ENCODE data around the gene KCNK10. TPM values are rescaled to one million over a fixed set of nuclear protein-coding genes. Genes with fewer than 3 reads are reported as not detected.

The KCNK10 gene
- polyA plus RNA-seq, 1 of the 3 experiments (the other 2 are of a cell fraction) = not detected

DNA sequence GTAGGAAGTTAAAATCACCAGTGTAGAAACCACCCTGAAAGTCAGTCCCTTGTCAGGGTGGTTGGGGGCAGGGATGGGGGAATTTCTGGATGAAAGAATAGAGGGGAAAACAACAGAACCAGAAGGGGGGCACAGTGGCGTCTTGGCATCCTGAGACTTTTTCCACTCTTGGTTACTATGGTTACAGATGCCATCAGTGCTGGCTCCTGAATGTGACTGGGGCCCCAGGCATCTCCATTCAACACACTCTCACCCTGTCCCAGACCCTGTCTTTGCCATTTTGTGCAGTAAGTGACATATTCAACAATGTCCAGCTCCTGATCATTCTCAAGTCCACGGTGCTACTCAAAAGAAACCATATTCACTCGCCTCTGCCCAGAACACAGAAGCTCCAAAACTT is 11.3 kb downstream of the KCNK10 start:
- Histone ChIP-seq H2AFZ (ENCODE audit: low read depth) (no peak overlapping the region), H4K20me1 (ENCODE audit: insufficient read depth) (no peaks in the 10 kb centered on the region), H3K27ac (ENCODE audit: low read depth in 2 of 2, low read length in 1 of 2) (no peak overlapping the region), H3K79me2 (ENCODE audit: insufficient read depth) (no peaks in the 10 kb centered on the region), H3K9me2 (no peaks in the 10 kb centered on the region), H3F3A (replicated peaks; ENCODE audit: insufficient read depth) (no peaks in the 10 kb centered on the region), H3K4me1 (ENCODE audit: control insufficient read depth in 1 of 2, insufficient read depth in 2 of 2, low read depth in 1 of 2, low read length in 1 of 2) (peaks cover 0 to 9% of the 10 kb centered on the region in 2 experiments; a peak in 2 of 4 replicates), H3K9ac (no peak overlapping the region), H3K4me3 (ENCODE audit: low read depth in 2 of 2, low read length in 1 of 2) (no peak overlapping the region), H3K9me3 (no peaks in the 10 kb centered on the region), H3K36me3 (replicated peaks in 1 of 2; ENCODE audit: control insufficient read depth in 1 of 2, insufficient read depth in 2 of 2, low read length in 1 of 2) (no peaks in the 10 kb centered on the region), H3K27me3 (ENCODE audit: insufficient read depth) (no peaks in the 10 kb centered on the region), H3K4me2 (no peak overlapping the region)
- TF ChIP-seq RAD21 (IDR thresholded peaks at IDR 0.05; ENCODE audit: low read length) (no peak), RCOR1 (IDR thresholded peaks at IDR 0.05; ENCODE audit: low read length) (no peak), MXI1 (IDR thresholded peaks at IDR 0.05; ENCODE audit: low read depth, low read length) (no peak), MEF2A (IDR thresholded peaks at IDR 0.05; ENCODE audit: borderline replicate concordance, low read depth) (no peak), POLR2AphosphoS5 (IDR thresholded peaks at IDR 0.05; ENCODE audit: low read depth, low read length) (no peak), RXRA (IDR thresholded peaks at IDR 0.05; ENCODE audit: borderline replicate concordance, low read depth) (no peak), FOXJ3 (CRISPR knock-in tag; IDR thresholded peaks at IDR 0.05) (no peak), GATA2 (CRISPR knock-in tag; IDR thresholded peaks at IDR 0.05) (no peak), NRF1 (IDR thresholded peaks at IDR 0.05; ENCODE audit: low read depth, low read length) (no peak), FOXM1 (IDR thresholded peaks at IDR 0.05; ENCODE audit: low read depth) (no peak), ELF1 (IDR thresholded peaks at IDR 0.05) (no peak)
- TF ChIP-seq, protein P1, sequence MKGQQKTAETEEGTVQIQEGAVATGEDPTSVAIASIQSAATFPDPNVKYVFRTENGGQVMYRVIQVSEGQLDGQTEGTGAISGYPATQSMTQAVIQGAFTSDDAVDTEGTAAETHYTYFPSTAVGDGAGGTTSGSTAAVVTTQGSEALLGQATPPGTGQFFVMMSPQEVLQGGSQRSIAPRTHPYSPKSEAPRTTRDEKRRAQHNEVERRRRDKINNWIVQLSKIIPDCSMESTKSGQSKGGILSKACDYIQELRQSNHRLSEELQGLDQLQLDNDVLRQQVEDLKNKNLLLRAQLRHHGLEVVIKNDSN (IDR thresholded peaks at IDR 0.05; ENCODE audit: borderline replicate concordance, low read depth) = no peak
- TF ChIP-seq, protein P2, sequence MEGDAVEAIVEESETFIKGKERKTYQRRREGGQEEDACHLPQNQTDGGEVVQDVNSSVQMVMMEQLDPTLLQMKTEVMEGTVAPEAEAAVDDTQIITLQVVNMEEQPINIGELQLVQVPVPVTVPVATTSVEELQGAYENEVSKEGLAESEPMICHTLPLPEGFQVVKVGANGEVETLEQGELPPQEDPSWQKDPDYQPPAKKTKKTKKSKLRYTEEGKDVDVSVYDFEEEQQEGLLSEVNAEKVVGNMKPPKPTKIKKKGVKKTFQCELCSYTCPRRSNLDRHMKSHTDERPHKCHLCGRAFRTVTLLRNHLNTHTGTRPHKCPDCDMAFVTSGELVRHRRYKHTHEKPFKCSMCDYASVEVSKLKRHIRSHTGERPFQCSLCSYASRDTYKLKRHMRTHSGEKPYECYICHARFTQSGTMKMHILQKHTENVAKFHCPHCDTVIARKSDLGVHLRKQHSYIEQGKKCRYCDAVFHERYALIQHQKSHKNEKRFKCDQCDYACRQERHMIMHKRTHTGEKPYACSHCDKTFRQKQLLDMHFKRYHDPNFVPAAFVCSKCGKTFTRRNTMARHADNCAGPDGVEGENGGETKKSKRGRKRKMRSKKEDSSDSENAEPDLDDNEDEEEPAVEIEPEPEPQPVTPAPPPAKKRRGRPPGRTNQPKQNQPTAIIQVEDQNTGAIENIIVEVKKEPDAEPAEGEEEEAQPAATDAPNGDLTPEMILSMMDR (IDR thresholded peaks at IDR 0.05) = no peak
- TF ChIP-seq, protein P3, sequence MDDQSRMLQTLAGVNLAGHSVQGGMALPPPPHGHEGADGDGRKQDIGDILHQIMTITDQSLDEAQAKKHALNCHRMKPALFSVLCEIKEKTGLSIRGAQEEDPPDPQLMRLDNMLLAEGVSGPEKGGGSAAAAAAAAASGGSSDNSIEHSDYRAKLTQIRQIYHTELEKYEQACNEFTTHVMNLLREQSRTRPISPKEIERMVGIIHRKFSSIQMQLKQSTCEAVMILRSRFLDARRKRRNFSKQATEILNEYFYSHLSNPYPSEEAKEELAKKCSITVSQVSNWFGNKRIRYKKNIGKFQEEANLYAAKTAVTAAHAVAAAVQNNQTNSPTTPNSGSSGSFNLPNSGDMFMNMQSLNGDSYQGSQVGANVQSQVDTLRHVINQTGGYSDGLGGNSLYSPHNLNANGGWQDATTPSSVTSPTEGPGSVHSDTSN (IDR thresholded peaks at IDR 0.05) = no peak
- TF ChIP-seq, protein P4, sequence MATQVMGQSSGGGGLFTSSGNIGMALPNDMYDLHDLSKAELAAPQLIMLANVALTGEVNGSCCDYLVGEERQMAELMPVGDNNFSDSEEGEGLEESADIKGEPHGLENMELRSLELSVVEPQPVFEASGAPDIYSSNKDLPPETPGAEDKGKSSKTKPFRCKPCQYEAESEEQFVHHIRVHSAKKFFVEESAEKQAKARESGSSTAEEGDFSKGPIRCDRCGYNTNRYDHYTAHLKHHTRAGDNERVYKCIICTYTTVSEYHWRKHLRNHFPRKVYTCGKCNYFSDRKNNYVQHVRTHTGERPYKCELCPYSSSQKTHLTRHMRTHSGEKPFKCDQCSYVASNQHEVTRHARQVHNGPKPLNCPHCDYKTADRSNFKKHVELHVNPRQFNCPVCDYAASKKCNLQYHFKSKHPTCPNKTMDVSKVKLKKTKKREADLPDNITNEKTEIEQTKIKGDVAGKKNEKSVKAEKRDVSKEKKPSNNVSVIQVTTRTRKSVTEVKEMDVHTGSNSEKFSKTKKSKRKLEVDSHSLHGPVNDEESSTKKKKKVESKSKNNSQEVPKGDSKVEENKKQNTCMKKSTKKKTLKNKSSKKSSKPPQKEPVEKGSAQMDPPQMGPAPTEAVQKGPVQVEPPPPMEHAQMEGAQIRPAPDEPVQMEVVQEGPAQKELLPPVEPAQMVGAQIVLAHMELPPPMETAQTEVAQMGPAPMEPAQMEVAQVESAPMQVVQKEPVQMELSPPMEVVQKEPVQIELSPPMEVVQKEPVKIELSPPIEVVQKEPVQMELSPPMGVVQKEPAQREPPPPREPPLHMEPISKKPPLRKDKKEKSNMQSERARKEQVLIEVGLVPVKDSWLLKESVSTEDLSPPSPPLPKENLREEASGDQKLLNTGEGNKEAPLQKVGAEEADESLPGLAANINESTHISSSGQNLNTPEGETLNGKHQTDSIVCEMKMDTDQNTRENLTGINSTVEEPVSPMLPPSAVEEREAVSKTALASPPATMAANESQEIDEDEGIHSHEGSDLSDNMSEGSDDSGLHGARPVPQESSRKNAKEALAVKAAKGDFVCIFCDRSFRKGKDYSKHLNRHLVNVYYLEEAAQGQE (IDR thresholded peaks at IDR 0.05; ENCODE audit: low read depth, low read length) = no peak
- ChIA-PET CTCF (interaction anchor here (1.4 kb wide), 1 partner anchor 122 kb away, joined by 3 read pairs; no protein-coding TSS in a partner anchor), POLR2A (no interaction called here)
- WGBS (ENCODE audit: low lambda C conversion rate) = 12% methylated on average over 3 of the region's 3 CpGs
- no peak for DNase-seq

All from SK-N-SH (cell line).